SK-N-SH (cell line): Measurements from ENCODE around the gene ASCC2.

Experiments
- CHD2 ChIP-seq: fragments of 150-350 bp; IDR thresholded peaks from 2 replicates; pipeline ENCODE4 v1.6.1; 2018; ENCODE audit warnings: low read length; ENCODE audit not compliant: partially characterized antibody
- ELF1 ChIP-seq: IDR thresholded peaks from 2 replicates; pipeline ENCODE4 v1.4.0; 2012
- EZH2phosphoT487 ChIP-seq: fragments of 200-600 bp; sonication (generic); IDR thresholded peaks from 2 replicates; pipeline ENCODE4 v1.6.1; 2017; ENCODE audit warnings: low read depth, mixed run types, mild to moderate bottlenecking, antibody characterized with exemption, moderate library complexity, borderline replicate concordance
- FOXM1 ChIP-seq: IDR thresholded peaks from 2 replicates; pipeline ENCODE4 v1.4.0; 2012; ENCODE audit warnings: low read depth, mild to moderate bottlenecking
- GABPA ChIP-seq: IDR thresholded peaks from 2 replicates; pipeline ENCODE4 v1.4.0; 2012; ENCODE audit warnings: low read depth, mild to moderate bottlenecking
- RCOR1 ChIP-seq: fragments of 150-350 bp; IDR thresholded peaks from 2 replicates; pipeline ENCODE4 v1.6.1; 2017; ENCODE audit warnings: antibody characterized with exemption, low read length
- TF ChIP-seq, protein P1 (sequence below): IDR thresholded peaks from 2 replicates; pipeline ENCODE4 v1.4.0; 2012; ENCODE audit warnings: low read depth
- TF ChIP-seq, protein P2 (sequence below): fragments of 200-600 bp; sonication (generic); IDR thresholded peaks from 2 replicates; pipeline ENCODE4 v1.6.1; 2017; ENCODE audit warnings: antibody characterized with exemption, mild to moderate bottlenecking, moderate library complexity

DNA sequence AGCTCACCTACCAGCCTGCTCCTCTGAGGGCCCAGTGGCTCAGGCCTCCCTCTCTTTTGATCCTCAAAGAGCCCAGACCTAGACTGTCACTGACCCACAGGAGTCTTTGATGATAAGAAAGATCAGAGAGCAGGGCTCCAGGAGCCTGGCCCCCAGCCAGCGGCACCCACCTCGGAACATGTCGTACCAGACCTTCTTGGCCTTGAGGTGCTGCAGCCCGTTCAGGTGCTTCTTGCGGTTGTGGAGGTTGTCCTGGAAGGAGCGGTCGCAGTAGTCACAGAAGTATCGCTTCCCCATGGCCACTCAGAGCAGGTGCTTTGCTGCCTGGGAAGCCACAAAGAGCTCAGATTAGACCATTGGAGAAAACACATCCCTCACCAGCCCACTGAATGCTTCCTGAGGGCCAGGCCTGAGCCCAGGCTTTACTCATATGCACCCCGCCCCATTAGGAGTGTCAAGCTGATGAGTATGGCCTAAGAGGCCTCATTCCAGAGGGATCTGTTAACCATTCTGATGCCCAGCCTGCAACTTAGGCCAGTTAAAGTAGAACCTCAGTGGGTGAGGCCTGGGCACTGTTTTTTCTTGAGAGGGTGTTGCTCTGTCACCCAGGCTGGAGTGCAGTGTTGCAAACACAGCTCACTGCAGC is 89.7 kb downstream of the ASCC2 start:
- TF ChIP-seq CHD2 (no peak), FOXM1 (no peak), ELF1 (no peak), EZH2phosphoT487 (no peak), RCOR1 (no peak), GABPA (no peak)
- TF ChIP-seq, protein P1, sequence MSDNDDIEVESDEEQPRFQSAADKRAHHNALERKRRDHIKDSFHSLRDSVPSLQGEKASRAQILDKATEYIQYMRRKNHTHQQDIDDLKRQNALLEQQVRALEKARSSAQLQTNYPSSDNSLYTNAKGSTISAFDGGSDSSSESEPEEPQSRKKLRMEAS = no peak
- TF ChIP-seq, protein P2, sequence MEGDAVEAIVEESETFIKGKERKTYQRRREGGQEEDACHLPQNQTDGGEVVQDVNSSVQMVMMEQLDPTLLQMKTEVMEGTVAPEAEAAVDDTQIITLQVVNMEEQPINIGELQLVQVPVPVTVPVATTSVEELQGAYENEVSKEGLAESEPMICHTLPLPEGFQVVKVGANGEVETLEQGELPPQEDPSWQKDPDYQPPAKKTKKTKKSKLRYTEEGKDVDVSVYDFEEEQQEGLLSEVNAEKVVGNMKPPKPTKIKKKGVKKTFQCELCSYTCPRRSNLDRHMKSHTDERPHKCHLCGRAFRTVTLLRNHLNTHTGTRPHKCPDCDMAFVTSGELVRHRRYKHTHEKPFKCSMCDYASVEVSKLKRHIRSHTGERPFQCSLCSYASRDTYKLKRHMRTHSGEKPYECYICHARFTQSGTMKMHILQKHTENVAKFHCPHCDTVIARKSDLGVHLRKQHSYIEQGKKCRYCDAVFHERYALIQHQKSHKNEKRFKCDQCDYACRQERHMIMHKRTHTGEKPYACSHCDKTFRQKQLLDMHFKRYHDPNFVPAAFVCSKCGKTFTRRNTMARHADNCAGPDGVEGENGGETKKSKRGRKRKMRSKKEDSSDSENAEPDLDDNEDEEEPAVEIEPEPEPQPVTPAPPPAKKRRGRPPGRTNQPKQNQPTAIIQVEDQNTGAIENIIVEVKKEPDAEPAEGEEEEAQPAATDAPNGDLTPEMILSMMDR = no peak
